Tongue (tissue), 2 donors: ENCODE results near the gene CSGALNACT2. TPM values are rescaled to one million over a fixed set of nuclear protein-coding genes. Genes with fewer than 3 reads are reported as not detected.
"Not testable (repeated sequence)": the region's sequence is repeated elsewhere in the genome, so short reads cannot be mapped to it uniquely, and the experiment has no call there.

ENCODE experiments used
- DNase-seq: peaks from one replicate; pipeline ENCODE4 v3.0.0-alpha.2; 2015
- total RNA-seq: library from RNA; depleted of rRNA; stranded (reverse); fragments of >200 nt; gene quantifications from one replicate; pipeline ENCODE4 v1.2.3, GENCODE V29; 2014

Gene CSGALNACT2
- total RNA-seq, 1 donor from 2014 or later = 24.8 TPM

DNA sequence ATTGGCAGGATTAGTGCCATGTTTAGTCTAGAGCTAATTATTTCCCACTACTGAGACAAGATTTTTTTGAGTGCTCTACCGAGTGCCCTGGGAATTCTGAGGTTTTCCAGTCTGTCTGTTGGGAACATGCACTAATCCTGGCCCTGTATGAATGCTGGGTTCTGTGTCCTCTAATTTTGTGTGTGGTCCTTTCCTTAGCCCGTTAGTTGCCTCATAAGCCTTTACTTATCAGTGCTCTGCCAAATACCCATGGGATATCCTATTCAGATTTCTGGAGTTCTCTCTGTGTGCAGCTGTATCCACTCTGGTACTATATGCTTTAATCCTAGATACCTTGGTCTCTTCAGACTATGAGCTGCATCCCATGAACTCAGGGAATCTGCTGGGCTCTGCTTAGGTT is 13.1 kb downstream of the CSGALNACT2 start:
- no peak for DNase-seq

DNA sequence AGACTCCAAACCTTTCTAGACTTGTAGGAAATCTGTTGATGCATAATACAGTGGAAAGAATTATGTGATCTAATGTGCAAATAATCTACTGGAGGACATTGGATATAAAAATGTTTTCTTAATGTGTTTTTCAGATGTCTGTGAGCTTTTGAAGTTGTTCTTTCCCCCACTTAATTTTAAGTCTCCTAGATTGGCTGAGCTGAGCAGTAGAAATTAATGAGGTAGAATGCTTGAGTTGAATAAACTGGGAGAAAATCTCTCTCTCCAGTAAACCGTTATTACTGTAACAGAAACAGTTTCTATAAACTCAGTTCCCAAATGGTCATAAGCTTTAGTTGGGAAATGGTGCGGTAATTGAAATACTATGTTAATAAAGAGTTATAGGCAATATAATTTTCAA is 15.7 kb downstream of the CSGALNACT2 start:
- DNase-seq = no peak

DNA sequence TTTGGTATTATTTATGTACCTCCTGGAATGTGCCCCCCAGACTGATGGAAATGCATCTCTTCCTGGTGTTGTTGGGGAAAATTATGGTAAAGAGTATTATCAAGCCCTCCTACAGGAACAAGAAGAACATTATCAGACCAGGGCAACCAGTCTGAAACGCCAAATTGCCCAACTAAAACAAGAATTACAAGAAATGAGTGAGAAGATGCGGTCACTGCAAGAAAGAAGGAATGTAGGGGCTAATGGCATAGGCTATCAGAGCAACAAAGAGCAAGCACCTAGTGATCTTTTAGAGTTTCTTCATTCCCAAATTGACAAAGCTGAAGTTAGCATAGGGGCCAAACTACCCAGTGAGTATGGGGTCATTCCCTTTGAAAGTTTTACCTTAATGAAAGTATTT is 17.0 kb downstream of the CSGALNACT2 start:
- no peak for DNase-seq

DNA sequence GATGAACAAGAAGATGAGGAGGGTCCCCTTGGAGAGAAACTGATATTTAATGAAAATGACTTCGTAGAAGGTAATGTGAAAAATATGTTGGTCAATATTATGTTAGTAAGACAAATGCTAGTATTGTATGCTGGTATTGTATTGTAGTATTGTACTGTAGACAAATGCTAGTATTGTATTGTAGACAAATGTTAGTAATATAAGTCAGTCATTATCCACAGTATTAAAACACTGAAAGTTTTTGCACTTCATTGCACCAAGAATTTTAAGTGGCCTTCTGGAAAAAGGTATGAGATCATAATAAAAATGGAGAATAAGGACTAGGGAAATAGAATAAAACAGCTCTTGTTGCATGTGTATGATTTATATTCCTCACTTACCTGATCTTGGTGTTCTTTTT is 17.5 kb downstream of the CSGALNACT2 start:
- DNase-seq = no peak

DNA sequence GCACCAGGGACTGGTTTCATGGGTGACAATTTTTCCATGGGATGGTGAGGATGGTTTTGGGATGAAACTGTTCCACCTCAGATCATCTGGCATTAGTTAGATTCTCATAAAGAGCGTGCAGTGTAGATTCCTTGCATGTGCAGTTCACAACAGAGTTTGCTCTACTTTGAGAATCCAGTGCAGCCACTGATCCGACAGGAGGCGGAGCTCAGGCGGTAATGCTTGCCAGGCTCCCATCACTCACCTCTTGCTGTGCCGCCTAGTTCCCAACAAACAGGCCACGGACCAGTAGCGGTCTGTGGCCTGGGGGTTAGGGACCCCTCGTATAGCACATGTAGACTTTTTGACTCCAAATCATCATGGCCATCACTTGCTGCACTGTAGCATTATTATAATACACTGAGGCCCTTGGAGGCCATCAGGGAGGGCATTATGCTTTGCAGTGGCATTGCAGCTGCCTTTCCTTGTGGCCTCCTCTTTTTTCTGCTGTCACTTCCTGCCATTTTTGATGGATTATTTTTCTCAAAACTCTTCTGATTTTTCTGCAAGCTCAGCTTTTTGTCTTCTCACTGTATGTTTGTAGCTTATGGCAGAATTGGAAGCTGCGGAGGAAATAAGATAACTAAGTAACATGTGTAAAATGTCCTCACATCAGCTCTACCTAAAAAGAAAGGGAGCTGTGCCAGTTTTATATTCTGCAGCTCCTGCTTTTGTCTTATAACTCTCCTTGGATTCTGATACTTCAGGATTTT is 18.5 kb downstream of the CSGALNACT2 start:
- DNase-seq = no peak

DNA sequence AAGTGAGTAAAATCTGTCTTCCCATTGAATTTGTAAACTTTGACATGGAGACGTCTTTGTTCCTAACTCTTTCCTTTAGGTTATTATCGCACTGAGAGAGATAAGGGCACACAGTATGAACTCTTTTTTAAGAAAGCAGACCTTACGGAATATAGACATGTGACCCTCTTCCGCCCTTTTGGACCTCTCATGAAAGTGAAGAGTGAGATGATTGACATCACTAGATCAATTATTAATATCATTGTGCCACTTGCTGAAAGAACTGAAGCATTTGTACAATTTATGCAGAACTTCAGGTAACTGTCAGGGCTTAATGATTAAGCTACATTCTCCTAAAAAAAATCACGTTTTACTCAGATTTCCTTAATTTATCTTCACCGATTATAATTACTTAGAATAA is 20.4 kb downstream of the CSGALNACT2 start:
- DNase-seq = no peak

DNA sequence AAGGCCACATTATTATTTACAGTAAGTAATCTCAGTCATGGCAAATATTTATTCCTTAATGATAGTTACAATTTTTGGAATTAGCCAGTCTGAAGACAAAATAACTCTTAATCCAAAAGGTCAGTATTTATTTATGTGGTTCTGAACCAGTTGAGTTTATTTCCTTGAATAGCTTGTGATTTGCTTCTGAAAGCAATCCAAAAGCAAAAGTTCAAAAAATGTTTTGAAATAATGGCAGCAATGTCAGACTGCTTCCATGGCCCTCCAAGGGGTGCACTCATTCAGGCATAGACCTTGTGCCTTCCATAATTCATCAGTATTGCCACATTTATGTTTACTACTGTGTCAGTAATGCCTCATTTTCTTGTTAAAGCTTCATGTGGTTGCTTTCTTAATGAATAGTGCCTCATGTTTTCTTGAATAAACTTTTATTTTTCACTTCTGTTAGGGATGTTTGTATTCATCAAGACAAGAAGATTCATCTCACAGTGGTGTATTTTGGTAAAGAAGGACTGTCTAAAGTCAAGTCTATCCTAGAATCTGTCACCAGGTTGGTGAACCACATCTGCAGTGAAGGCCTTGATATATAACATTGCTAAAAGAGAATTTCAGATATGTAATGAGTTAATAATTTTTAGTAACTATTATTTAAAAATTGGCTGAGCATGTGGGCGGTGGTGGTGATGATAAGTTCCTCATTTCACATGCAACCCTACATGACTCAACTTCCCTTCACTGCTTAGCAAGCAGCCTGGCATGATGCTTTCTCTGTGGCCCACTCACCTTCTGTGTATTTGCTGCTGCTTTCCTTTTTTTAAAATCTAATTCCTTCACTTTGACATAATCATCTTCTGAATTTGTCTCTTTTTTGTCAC is 22.0 kb downstream of the CSGALNACT2 start:
- no peak for DNase-seq

DNA sequence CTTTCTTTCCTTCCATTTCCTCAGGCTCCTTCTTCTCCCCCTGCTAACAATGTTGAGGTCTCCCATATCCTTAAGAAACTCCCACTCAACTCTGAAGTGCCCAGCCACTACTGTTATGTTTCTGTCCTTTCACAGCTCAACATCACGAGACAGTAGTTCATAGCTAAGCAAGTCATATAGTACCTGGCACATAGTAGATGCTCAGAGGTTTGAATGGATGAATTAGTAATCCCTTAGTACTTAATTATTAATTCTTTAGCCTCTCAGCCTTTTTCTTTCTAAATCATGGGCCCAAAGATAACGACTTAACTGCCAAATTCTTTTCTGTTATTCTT is 22.6 kb downstream of the CSGALNACT2 start:
- DNase-seq = no peak

DNA sequence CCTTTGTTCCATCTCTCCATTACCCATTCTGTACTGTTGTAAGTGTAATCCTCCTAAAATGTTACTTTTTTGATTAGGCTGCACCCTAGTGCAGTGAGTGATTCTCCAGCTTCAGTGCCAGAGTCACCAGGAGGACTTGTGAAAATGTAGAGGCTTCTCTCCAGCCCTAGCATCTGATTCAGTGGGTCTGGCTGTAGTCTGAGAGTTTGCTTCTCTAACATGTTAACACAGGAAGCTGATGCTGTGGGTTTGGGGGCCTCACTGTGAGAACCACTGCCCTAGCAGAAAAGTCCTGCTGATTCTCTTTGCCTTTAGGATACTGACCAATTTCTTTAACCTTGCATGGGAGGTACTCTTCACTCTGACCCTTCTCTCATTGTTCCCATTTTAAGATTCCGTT is 24.4 kb downstream of the CSGALNACT2 start:
- DNase-seq = no peak

DNA sequence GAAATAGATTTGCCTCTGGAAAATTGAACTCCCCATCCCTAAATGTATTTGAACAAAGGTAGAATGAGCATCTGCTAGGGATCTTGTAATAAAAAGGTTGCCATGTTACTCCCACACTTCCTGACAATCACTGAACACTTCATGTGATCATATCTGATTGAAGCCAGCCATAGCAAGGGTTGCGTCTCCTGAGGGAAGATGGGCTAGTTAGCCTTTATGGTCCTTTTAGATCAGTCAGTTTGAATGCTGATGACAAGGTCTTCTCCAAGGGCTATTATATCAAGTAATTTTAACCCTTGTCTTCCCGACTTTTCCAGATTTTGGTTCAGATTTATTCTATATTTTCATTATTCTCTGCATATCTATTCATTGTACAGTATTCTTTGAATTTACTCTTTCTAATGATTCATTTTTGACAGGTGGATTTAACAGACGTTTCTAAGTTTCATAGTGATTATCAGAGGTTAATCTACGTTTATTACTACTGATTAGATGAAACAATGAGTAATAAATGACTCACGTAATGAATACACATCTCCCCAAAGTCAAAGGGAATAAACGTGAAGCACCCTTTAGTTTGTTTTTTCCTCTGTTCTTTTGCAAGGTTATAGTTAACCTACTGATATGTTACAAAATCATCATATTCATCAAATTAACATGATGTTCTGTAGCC is 28.1 kb downstream of the CSGALNACT2 start:
- DNase-seq = no peak

DNA sequence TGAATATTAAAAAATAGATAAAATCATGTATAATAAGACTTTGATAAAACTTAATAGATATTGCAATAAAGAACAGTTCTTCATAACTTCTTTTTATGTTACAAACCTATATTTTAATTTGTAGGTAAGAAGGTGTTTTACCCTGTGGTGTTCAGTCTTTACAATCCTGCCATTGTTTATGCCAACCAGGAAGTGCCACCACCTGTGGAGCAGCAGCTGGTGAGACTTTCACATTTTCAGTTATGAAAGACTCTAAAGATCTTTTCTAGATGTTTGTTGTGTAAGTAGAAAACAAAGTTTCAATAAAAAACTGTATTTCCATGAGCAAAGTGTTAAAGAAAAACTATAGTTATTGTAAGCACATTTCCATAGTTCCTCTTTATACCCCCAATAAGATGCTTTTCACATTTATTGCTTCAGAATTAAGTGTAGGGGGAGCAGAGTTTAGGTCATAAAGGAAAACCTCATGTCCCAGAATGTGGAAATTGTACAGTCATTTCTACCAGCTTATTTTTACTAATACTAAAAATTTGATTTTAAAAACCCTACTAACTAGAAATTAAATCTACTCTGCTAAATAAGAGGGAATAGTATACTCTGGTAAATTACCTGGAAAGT is 28.7 kb downstream of the CSGALNACT2 start:
- DNase-seq = no peak

DNA sequence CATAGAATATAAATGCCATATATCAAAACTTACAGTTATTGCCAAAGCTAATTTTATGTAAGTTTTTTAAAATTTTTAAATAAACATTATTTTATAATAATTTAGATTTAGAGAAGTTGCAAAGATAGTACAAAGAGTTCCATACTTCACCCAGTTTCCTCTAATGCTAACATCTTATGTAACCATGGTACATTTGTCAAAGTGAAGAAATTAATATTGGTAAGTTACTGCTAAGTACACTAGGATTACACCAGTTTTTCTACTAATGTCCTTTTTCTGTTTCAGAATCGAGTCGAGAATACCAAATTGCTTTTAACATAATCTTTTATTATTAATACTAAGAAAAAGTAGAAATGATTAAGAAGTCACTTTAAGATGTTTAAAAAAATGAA is 29.2 kb downstream of the CSGALNACT2 start:
- no peak for DNase-seq

DNA sequence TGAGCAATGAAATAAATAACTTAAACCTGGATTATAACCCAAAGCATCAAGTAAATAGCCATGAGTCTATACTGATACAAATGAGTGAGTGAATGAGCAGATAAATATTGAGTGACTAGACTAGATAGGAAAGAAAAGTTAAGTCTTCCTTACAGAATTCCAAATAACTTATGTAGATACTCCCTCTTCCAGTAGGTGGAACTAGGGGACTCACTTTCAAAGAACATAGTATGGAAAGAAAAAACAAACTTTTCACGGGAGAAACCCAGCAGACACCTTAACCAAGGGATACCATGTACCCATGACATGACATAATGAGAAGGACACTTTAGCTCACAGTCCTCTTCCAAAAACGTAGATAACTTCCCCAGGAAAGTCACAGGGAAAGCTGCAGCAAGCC is 32.2 kb downstream of the CSGALNACT2 start:
- DNase-seq = no peak

DNA sequence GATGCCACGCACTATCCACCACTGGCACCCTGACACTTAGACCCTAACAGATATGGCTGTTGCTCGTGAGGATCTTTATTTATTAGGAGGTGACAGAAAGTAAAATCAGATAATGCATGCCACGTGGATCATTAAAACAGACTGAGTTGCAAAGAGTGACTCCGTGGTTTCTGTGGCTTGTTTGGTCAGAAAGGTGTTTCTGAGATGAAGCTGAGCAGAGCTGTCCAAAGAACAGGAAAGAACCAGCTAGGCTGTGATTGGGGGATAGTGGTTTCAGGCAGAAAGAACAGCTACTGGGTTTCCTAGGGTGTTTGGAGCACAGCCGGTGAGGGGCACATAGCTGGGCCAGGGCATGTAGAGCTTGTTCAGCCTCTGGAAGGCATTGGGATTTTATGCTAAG is 34.4 kb downstream of the CSGALNACT2 start:
- DNase-seq = no peak

DNA sequence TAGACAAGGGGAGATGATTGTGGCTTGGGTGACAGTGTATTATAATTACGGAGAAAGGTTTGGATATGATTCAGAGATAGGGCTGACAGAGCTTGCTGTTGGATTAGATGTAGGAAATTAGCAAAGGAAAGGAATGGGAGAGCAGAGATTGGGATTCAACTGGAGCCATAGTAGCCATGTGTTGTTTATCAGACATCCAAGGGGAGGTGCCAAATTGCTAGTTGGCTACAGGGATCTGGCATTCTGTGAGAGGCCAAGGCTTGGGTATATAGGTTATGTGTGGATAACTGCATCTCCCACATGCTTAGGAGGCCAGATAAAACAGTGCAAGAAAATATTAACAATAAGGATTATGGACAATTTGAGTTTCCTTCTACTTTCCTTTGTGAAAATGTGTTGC is 34.9 kb downstream of the CSGALNACT2 start:
- DNase-seq = no peak

DNA sequence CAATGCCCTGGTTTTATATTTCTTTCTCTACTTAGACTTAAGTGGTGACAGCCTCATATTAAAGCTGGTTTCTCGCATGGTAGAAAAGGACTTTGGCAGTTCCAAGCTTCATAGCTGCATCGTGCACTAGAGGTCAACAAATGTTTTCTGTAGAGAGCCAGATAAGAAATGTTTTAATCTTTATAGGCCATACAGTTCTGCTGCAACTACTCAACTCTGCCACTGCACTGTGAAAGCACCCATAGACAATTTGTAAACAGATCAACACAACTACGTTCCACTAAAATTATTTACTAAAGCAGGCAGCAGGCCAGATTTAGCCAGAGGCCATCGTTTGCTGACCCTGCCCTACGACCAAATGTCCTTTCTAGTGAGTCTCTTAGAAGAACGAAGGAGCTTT is 36.7 kb downstream of the CSGALNACT2 start:
- no peak for DNase-seq

DNA sequence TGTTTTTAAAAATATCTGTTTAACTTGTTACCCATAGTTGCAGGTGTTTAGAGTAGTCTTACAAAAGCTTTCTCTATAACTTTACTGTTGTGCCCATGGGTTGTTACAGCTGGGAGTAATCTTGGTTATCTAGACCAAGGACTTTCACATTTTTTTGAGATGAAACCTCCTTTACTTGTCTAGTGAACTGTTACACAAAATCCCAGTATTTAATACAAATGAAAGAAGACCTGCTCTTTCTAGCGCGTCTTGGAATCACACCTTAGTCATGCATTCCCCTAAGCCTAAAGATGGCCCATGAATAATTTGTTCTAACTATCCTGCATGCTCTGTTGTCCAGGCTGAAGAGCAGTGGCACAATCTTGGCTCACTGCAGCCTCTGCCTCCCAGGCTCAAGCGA is 38.0 kb downstream of the CSGALNACT2 start:
- no peak for DNase-seq

DNA sequence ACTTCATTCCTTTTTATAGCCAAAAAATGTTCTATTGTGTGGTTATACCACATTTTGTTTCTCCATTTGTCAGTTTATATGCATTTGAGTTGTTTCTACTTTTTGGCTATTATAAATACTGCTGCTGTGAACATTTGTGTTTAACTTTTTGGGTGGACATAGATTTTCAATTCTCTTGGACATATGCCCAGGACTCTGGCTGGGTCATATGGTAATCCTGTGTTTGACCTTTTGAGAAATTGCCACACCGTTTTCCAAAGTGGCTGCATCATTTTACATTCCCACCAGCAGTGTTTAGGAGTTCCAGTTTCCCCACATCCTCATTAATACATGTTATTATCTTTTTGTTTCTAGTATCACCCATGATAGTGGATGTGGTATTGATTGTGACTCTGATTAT is 39.4 kb downstream of the CSGALNACT2 start:
- DNase-seq = no peak

DNA sequence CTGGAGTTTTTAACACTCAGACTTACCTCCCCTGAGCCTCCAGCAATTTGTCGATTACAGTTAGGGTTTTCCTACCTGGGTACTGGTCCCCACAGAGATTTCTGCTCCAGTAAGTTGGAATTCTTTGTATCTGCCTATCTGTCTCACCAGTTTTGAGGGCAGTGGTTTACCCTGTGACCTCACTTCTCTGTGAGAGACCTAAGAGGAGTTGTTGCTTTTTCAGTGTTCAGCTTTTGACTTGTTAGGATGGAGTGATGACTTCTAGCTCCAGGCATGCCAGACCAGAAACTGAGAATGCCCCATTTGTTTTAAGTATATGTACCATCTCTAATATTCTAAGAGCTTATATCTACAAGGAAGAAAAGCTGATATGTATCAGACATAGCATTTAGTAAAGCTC is 42.9 kb downstream of the CSGALNACT2 start:
- DNase-seq = no peak

DNA sequence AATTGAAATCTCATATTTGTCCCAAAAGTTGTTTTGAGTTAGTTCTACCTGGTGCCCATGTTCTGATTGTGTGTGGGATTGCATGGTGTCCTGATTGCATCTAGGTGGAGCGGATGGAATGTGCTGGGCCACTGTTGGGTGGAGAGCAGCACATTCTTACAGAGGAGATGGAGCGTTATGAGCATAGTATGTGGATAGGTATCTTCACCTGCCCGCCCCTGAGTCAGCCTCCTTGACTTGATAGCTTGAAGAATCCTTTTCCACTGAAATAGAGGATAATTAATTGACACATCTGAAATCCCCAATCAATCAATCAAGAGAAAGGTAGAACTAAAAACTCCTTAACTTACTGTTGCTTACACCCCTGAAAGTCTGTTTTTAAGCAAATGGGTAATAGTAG is 45.5 kb downstream of the CSGALNACT2 start:
- not testable (repeated sequence) for DNase-seq

DNA sequence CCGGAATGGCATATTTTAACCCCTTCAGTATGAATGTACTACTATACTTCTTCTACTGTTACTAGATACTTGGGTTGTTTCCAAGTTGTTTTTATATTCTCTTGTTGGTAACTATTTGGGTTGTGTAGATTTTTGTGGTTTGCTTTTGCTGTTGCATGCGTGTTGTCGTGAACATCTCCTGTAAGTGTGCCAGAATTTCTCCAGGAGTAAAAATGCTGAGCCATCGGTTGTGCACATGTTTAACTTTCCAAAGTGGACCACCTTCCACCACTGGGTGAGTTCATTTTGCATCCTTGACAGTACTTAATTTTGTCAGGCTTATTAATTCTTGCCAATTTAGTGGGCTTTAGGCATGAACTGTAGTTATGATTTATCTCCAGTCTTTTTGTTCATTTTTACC is 47.9 kb downstream of the CSGALNACT2 start:
- no peak for DNase-seq

DNA sequence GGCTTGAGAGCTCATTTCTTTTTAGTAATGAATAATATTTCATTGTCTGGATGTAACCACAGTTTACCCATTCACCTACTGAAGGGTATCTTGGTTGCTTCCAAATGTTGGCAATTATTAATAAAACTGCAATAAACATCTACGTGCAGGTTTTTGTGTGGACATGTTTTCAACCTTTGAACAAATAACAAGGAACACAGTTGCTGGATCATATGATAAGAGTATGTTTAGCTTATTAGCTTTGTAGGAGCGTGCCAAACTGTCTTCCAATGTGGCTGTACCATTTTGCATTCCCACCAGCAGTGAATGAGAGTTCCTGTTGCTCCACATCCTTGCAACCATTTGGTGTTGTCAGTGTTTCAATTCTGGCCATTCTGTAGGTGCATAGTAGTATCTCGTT is 49.0 kb downstream of the CSGALNACT2 start:
- DNase-seq = no peak

DNA sequence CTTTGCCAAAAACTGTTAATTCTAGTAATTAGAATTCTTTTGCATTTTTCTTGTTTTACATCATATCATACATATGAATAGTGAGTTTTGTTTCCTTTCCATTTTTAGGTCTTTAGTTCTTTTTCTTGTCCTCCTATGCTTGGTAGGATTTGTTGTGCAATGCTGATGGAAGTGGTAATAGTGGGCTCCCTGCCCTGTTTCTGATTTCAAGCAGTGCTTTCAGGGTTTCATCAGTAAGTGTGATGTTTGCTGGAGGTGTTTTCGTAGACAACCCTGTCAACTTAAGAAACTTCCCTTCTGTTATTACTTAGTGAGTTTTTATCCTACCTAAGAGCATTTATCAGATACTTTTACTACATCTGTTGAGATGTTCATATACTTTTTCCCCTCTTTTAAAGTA is 50.5 kb downstream of the CSGALNACT2 start:
- DNase-seq = no peak
